SK-N-SH treated with all-trans-retinoic acid at 6 μM for 48 hours (cell line): Measurements from ENCODE around the gene SOX5.

Experiments used
- BACH2 ChIP-seq: fragments of 250-450 bp; sonication (Bioruptor Pico); IDR thresholded peaks from 2 replicates; pipeline ENCODE4 v1.9.0; 2021; ENCODE audit warnings: mild to moderate bottlenecking, borderline replicate concordance
- CSDC2 ChIP-seq: fragments of 250-450 bp; sonication (Bioruptor Pico); IDR thresholded peaks from 2 replicates; pipeline ENCODE4 v1.5.0; 2020; ENCODE audit warnings: mild to moderate bottlenecking, moderate library complexity
- ISL1 ChIP-seq: fragments of 250-450 bp; sonication (Bioruptor Pico); IDR thresholded peaks from 2 replicates; pipeline ENCODE4 v2.1.2; 2022; ENCODE audit warnings: mild to moderate bottlenecking, moderate library complexity
- PPARA ChIP-seq: fragments of 250-450 bp; sonication (Bioruptor Pico); IDR thresholded peaks from 2 replicates; pipeline ENCODE4 v1.5.0; 2020; ENCODE audit warnings: mild to moderate bottlenecking, borderline replicate concordance
- RARB ChIP-seq: fragments of 250-450 bp; sonication (Bioruptor Pico); IDR thresholded peaks from 2 replicates; pipeline ENCODE4 v1.8.0; 2021; ENCODE audit warnings: mild to moderate bottlenecking, moderate library complexity
- SNAI2 ChIP-seq: fragments of 250-450 bp; sonication (Bioruptor Pico); IDR thresholded peaks from 2 replicates; pipeline ENCODE4 v1.5.0; 2020; ENCODE audit warnings: mild to moderate bottlenecking, moderate library complexity
- TOX ChIP-seq: fragments of 250-450 bp; sonication (Bioruptor Pico); IDR thresholded peaks from 2 replicates; pipeline ENCODE4 v1.8.0; 2021; ENCODE audit warnings: mild to moderate bottlenecking, moderate library complexity, borderline replicate concordance
- ZC3H10 ChIP-seq: fragments of 250-450 bp; sonication (Bioruptor Pico); IDR thresholded peaks from 2 replicates; pipeline ENCODE4 v1.5.1; 2021; ENCODE audit warnings: mild to moderate bottlenecking, moderate library complexity
- ZFP3 ChIP-seq: fragments of 250-450 bp; sonication (Bioruptor Pico); IDR thresholded peaks from 2 replicates; pipeline ENCODE4 v1.5.0; 2020; ENCODE audit warnings: mild to moderate bottlenecking, moderate library complexity
- ZFP30 ChIP-seq: fragments of 450-650 bp; formaldehyde crosslinking; IDR thresholded peaks from 2 replicates; pipeline ENCODE4 v1.5.0; 2022; ENCODE audit warnings: mild to moderate bottlenecking, moderate library complexity
- ZNF70 ChIP-seq: fragments of 450-650 bp; formaldehyde crosslinking; IDR thresholded peaks from 2 replicates; pipeline ENCODE4 v1.5.0; 2020; ENCODE audit warnings: mild to moderate bottlenecking, moderate library complexity
- TF ChIP-seq, protein P1 (sequence below): fragments of 250-450 bp; sonication (Bioruptor Pico); IDR thresholded peaks from 2 replicates; pipeline ENCODE4 v1.8.0; 2020; ENCODE audit warnings: mild to moderate bottlenecking, moderate library complexity, borderline replicate concordance
- TF ChIP-seq, protein P2 (sequence below): fragments of 250-450 bp; sonication (Bioruptor Pico); IDR thresholded peaks from 2 replicates; pipeline ENCODE4 v1.5.1; 2021; ENCODE audit warnings: mild to moderate bottlenecking, moderate library complexity

- TF ChIP-seq ZFP3 (no peak), SNAI2 (CRISPR knock-in tag) (no peak), RARB (CRISPR knock-in tag) (no peak), ZFP30 (CRISPR knock-in tag) (no peak), PPARA (no peak), BACH2 (no peak), ZC3H10 (CRISPR knock-in tag) (no peak), ZNF70 (CRISPR knock-in tag) (no peak), TOX (CRISPR knock-in tag) (no peak), CSDC2 (CRISPR knock-in tag) (no peak), ISL1 (CRISPR knock-in tag) (no peak)
- TF ChIP-seq, protein P1, sequence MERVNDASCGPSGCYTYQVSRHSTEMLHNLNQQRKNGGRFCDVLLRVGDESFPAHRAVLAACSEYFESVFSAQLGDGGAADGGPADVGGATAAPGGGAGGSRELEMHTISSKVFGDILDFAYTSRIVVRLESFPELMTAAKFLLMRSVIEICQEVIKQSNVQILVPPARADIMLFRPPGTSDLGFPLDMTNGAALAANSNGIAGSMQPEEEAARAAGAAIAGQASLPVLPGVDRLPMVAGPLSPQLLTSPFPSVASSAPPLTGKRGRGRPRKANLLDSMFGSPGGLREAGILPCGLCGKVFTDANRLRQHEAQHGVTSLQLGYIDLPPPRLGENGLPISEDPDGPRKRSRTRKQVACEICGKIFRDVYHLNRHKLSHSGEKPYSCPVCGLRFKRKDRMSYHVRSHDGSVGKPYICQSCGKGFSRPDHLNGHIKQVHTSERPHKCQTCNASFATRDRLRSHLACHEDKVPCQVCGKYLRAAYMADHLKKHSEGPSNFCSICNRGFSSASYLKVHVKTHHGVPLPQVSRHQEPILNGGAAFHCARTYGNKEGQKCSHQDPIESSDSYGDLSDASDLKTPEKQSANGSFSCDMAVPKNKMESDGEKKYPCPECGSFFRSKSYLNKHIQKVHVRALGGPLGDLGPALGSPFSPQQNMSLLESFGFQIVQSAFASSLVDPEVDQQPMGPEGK (CRISPR knock-in tag) = no peak
- TF ChIP-seq, protein P2, sequence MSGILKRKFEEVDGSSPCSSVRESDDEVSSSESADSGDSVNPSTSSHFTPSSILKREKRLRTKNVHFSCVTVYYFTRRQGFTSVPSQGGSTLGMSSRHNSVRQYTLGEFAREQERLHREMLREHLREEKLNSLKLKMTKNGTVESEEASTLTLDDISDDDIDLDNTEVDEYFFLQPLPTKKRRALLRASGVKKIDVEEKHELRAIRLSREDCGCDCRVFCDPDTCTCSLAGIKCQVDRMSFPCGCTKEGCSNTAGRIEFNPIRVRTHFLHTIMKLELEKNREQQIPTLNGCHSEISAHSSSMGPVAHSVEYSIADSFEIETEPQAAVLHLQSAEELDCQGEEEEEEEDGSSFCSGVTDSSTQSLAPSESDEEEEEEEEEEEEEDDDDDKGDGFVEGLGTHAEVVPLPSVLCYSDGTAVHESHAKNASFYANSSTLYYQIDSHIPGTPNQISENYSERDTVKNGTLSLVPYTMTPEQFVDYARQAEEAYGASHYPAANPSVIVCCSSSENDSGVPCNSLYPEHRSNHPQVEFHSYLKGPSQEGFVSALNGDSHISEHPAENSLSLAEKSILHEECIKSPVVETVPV (CRISPR knock-in tag) = no peak
Observed at GRCh38 chr12:23834076-23834475, 115.4 kb downstream of the SOX5 start.
